HG02642 (cell line): ENCODE data around the gene MROH9.

Source experiments
- ATAC-seq: cut with Tn5 transposase; IDR thresholded peaks from one replicate; pipeline ENCODE4 v1.9.1; 2021; ENCODE audit warnings: mild to moderate bottlenecking; ENCODE audit not compliant: unreplicated experiment, poor library complexity

Gene MROH9

GRCh38 chr1:170967042-170967910, 31.9 kb downstream of the MROH9 start:
- ATAC-seq: peak; percentile 62

GRCh38 chr1:170970256-170970655, 34.9 kb downstream of the MROH9 start:
- ATAC-seq: no peak

- no peak for ATAC-seq
Measured at GRCh38 chr1:170978371-170978910, 43.1 kb downstream of the MROH9 start.

GRCh38 chr1:170985406-170985805, 50.1 kb downstream of the MROH9 start:
- ATAC-seq: no peak

GRCh38 chr1:170986901-170987300, 51.6 kb downstream of the MROH9 start:
- ATAC-seq: no peak

- ATAC-seq: no peak
Measured at GRCh38 chr1:170987424-170987823, 52.1 kb downstream of the MROH9 start.

- ATAC-seq: no peak
Measured at GRCh38 chr1:170993151-170993550, 57.8 kb downstream of the MROH9 start.

- no peak for ATAC-seq
Measured at GRCh38 chr1:170993717-170994116, 58.4 kb downstream of the MROH9 start.

- ATAC-seq: no peak
Measured at GRCh38 chr1:171014880-171015279, 79.5 kb downstream of the MROH9 start.

- ATAC-seq: no peak
Measured at GRCh38 chr1:171017426-171017825, 82.1 kb downstream of the MROH9 start.

GRCh38 chr1:171019971-171020370, 84.6 kb downstream of the MROH9 start:
- ATAC-seq: no peak

- no peak for ATAC-seq
Measured at GRCh38 chr1:171032822-171033702, 97.7 kb downstream of the MROH9 start.

GRCh38 chr1:171037626-171038025, 102.3 kb downstream of the MROH9 start:
- no peak for ATAC-seq

GRCh38 chr1:171038284-171038683, 103.0 kb downstream of the MROH9 start:
- ATAC-seq: no peak

GRCh38 chr1:171048014-171048413, 112.7 kb downstream of the MROH9 start:
- no peak for ATAC-seq

GRCh38 chr1:171052977-171053376, 117.6 kb downstream of the MROH9 start:
- ATAC-seq: no peak

GRCh38 chr1:171055966-171056643, 120.8 kb downstream of the MROH9 start:
- ATAC-seq: no peak

GRCh38 chr1:171061425-171062143, 126.2 kb downstream of the MROH9 start:
- ATAC-seq: no peak

- ATAC-seq: no peak
Measured at GRCh38 chr1:171062902-171063301, 127.6 kb downstream of the MROH9 start.

GRCh38 chr1:171075041-171075440, 139.7 kb downstream of the MROH9 start:
- no peak for ATAC-seq
